Right lobe of liver (tissue), 4 donors: ENCODE results near the gene CYP4X1.
"Not testable (repeated sequence)": the region's sequence is repeated elsewhere in the genome, so short reads cannot be mapped to it uniquely, and the experiment has no call there.

ENCODE experiments used
- POLR2A ChIP-seq: fragments of 450-650 bp; IDR thresholded peaks from one replicate; pipeline ENCODE4 v1.6.1; 2017; ENCODE audit warnings: antibody characterized with exemption, mild to moderate bottlenecking
- TF ChIP-seq, protein P1 (sequence below), 4 donors: fragments of 200-600 bp in 3 of 4; fragments of 450-650 bp in 1 of 4; IDR thresholded peaks; one replicate each; pipeline versions ENCODE4 v1.5.1 to v1.8.0; 2016 to 2022; ENCODE audit warnings: antibody characterized with exemption in 4 of 4, mild to moderate bottlenecking in 2 of 4
- donor health status: DM: no; HTN: no; CAD: no.
- donor health status: DM: no; HTN: no; CAD: no.
- donor health status: DM: no; HTN: yes; CAD: no.

DNA sequence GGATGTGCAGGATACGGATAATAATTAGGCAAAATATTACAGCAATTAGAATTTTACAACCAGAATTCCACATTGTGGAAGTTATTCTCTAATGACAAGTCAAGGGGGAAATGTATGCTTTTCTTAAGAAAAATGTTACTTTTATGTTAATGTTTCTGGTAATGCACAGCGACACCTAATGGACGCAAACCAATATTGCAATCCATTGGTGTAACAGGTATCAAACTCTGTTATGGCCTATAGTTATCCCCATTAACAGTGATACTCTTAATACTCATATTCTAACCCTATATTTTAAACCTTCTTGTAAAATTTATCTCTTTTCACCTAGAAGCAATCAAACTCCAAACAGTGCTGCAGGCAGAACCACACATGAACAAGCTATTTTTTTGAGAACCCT, 65.9 kb downstream of the CYP4X1 start:
- TF ChIP-seq, protein P1, sequence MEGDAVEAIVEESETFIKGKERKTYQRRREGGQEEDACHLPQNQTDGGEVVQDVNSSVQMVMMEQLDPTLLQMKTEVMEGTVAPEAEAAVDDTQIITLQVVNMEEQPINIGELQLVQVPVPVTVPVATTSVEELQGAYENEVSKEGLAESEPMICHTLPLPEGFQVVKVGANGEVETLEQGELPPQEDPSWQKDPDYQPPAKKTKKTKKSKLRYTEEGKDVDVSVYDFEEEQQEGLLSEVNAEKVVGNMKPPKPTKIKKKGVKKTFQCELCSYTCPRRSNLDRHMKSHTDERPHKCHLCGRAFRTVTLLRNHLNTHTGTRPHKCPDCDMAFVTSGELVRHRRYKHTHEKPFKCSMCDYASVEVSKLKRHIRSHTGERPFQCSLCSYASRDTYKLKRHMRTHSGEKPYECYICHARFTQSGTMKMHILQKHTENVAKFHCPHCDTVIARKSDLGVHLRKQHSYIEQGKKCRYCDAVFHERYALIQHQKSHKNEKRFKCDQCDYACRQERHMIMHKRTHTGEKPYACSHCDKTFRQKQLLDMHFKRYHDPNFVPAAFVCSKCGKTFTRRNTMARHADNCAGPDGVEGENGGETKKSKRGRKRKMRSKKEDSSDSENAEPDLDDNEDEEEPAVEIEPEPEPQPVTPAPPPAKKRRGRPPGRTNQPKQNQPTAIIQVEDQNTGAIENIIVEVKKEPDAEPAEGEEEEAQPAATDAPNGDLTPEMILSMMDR (IDR thresholded peaks at IDR 0.05), result peak; percentile 56 to 64 (median 60)
- TF ChIP-seq POLR2A, result not testable (repeated sequence)
